B cell (primary cell): ENCODE results near the gene CDKN2D. TPM values are rescaled to one million over a fixed set of nuclear protein-coding genes. Genes with fewer than 3 reads are reported as not detected.

Experiments
- ATAC-seq: fragments of 200-7000 bp; cut with Tn5 transposase; one replicate; pipeline ENCODE4 v1.10.0; 2021; ENCODE audit warnings: low read depth, mild to moderate bottlenecking, moderate number of reproducible peaks, moderate library complexity
- CTCF ChIA-PET: fragments of 350-600 bp; sonication (Branson Sonifier 250); formaldehyde crosslinking; loops from one replicate; lab custom pipeline; 2021; ENCODE audit warnings: antibody characterized with exemption, inconsistent platforms; lab: Charles Lee
- POLR2A ChIA-PET: fragments of 350-600 bp; sonication (Branson Sonifier 250); formaldehyde crosslinking; loops from one replicate; lab custom pipeline; 2021; ENCODE audit warnings: antibody characterized with exemption; lab: Charles Lee
- DNase-seq: peaks from one replicate; pipeline ENCODE4 v3.0.0; 2013
- H2AFZ ChIP-seq: 2 replicates; pipeline ENCODE4 v1.6.1; 2012; ENCODE audit warnings: mild to moderate bottlenecking, low read depth, low read length; ENCODE audit not compliant: insufficient read depth, poor library complexity, severe bottlenecking
- H3K27ac ChIP-seq, 2 donors: 1 replicate in 1 of 2; 2 replicates in 1 of 2; pipeline ENCODE4 v1.5.1; 2012 to 2013; ENCODE audit warnings: low read length in 2 of 2, mild to moderate bottlenecking in 2 of 2, moderate library complexity in 1 of 2
- H3K27me3 ChIP-seq, 4 experiments: fragments of 200-600 bp in 1 of 4; sonication (generic) in 1 of 4; replicated peaks in 1 of 4; 1 replicate in 2 of 4; 2 replicates in 2 of 4; pipeline versions ENCODE4 v1.6.1 to v1.7.0; 2013 to 2016; ENCODE audit warnings: low read length in 3 of 4, mild to moderate bottlenecking in 2 of 4, mixed read lengths in 1 of 4, moderate library complexity in 1 of 4; ENCODE audit not compliant: insufficient read depth in 4 of 4, control insufficient read depth in 3 of 4; ENCODE audit errors: control extremely low read depth in 1 of 4
- H3K36me3 ChIP-seq, 2 experiments: replicated peaks in 1 of 2; 1 replicate in 1 of 2; 2 replicates in 1 of 2; pipeline versions ENCODE4 v1.6.1 to v1.7.1; 2013; ENCODE audit warnings: low read length in 1 of 2; ENCODE audit not compliant: insufficient read depth in 2 of 2, control insufficient read depth in 1 of 2; ENCODE audit errors: control extremely low read depth in 1 of 2, extremely low read depth in 1 of 2
- H3K4me1 ChIP-seq, 2 donors: fragments of 200-600 bp in 1 of 2; sonication (generic) in 1 of 2; 1 replicate in 1 of 2; 2 replicates in 1 of 2; pipeline versions ENCODE4 v1.5.1 to v1.6.1; 2013 to 2017; ENCODE audit warnings: low read length in 2 of 2; ENCODE audit not compliant: control insufficient read depth in 2 of 2, insufficient read depth in 2 of 2
- H3K4me2 ChIP-seq: replicated peaks from 2 replicates; pipeline ENCODE3; 2012; ENCODE audit warnings: mild to moderate bottlenecking, low read depth, low read length; ENCODE audit not compliant: poor library complexity, severe bottlenecking
- H3K4me3 ChIP-seq, 5 experiments: fragments of 200-600 bp in 1 of 5; sonication (generic) in 1 of 5; 1 replicate in 3 of 5; 2 replicates in 2 of 5; pipeline versions ENCODE4 v1.5.1 to v1.7.0; 2011 to 2016; ENCODE audit warnings: low read length in 4 of 5, mild to moderate bottlenecking in 4 of 5, low read depth in 2 of 5, control low read depth in 1 of 5, moderate library complexity in 1 of 5; ENCODE audit not compliant: insufficient read depth in 1 of 5; ENCODE audit errors: control extremely low read depth in 1 of 5, extremely low read depth in 1 of 5
- H3K79me2 ChIP-seq: fragments of 200-600 bp; sonication (generic); one replicate; pipeline ENCODE4 v1.6.0; 2016; ENCODE audit warnings: low read length; ENCODE audit not compliant: control insufficient read depth, insufficient read depth
- H3K9ac ChIP-seq: fragments of 200-600 bp; sonication (generic); 2 replicates; pipeline ENCODE4 v1.6.1; 2017; ENCODE audit warnings: mild to moderate bottlenecking, low read length, moderate library complexity
- H3K9me3 ChIP-seq, 3 donors: one replicate each; pipeline versions ENCODE4 v1.6.1 to v1.7.1; 2013; ENCODE audit warnings: low read length in 2 of 3; ENCODE audit not compliant: control insufficient read depth in 2 of 3, insufficient read depth in 1 of 3; ENCODE audit errors: control extremely low read depth in 1 of 3
- H4K20me1 ChIP-seq: 2 replicates; pipeline ENCODE4 v1.6.0; 2012; ENCODE audit warnings: mild to moderate bottlenecking, low read length; ENCODE audit not compliant: insufficient read depth, control insufficient read depth, poor library complexity, severe bottlenecking
- H3K27ac Mint-ChIP-seq: one replicate; pipeline ENCODE4 v1.8.0; 2021; ENCODE audit warnings: mixed read lengths
- H3K27me3 Mint-ChIP-seq: one replicate; pipeline ENCODE4 v1.8.0; 2021; ENCODE audit warnings: mixed read lengths
- H3K4me1 Mint-ChIP-seq: one replicate; pipeline ENCODE4 v1.8.0; 2021; ENCODE audit warnings: mixed read lengths
- H3K4me3 Mint-ChIP-seq: one replicate; pipeline ENCODE4 v1.8.0; 2021; ENCODE audit warnings: mixed read lengths
- H3K9me3 Mint-ChIP-seq: one replicate; pipeline ENCODE4 v1.8.0; 2022; ENCODE audit warnings: mixed read lengths; ENCODE audit not compliant: insufficient read depth
- EZH2 ChIP-seq: IDR thresholded peaks from 2 replicates; pipeline ENCODE4 v1.6.1; 2012; ENCODE audit warnings: borderline replicate concordance, low read depth, mild to moderate bottlenecking, moderate library complexity, low read length; ENCODE audit not compliant: insufficient read depth, poor library complexity, severe bottlenecking
- WGBS: methylation state at CpG from one replicate; pipeline ENCODE4 v1.1.5; 2013; ENCODE audit warnings: missing lambda C conversion rate; ENCODE audit not compliant: insufficient coverage; 5-methylcytosine and 5-hydroxymethylcytosine counted together
- intact Hi-C: fragments of 100-400 bp; cut with micrococcal nuclease; formaldehyde crosslinking; loops from one replicate; pipeline ENCODE4 v1.10.0; 2022
- polyA plus RNA-seq: library from polyadenylated mRNA; depleted of rRNA; stranded (reverse); fragments of >200 nt; gene quantifications from 2 replicates; pipeline ENCODE4 v1.2.3, GENCODE V29; 2012
- total RNA-seq, 2 donors: library from RNA; stranded (reverse); fragments of 120-200 nt in 1 of 2; gene quantifications; 1 replicate in 1 of 2; 2 replicates in 1 of 2; pipeline versions ENCODE4 v1.2.3 to v1.2.4, GENCODE V29; 2013 to 2022
- TF ChIP-seq, protein P1 (sequence below): fragments of 200-600 bp; IDR thresholded peaks from one replicate; pipeline ENCODE4 v1.8.0; 2022; ENCODE audit warnings: antibody characterized with exemption, mild to moderate bottlenecking

CDKN2D gene
- total and polyA plus RNA-seq, 2 donors (not counting 1 experiment from before 2014, with no cell fraction given): 38.4 to 122 TPM

DNA sequence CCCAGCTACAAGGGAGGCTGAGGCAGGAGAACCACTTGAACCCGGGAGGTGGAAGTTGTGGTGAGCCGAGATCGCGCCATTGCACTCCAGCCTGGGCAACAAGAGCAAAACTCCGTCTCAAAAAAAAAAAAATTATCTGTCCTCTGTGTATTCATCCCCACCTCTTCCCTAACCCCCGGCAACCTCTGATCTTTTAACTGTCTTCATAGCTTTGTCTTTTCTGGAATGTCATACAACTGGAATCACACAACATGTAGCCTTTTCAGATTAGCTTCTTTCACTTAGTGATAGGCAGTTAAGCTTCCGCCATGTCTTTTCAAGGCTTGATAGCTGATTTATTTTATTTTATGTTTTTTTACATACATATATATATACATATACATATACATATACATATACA is 43.1 kb downstream of the CDKN2D start:
- H3K27me3 ChIP-seq: peaks cover 0 to 10% (median 0%) of the 10 kb centered on the region in 4 experiments
- no peaks in the 10 kb centered on the region for H4K20me1 ChIP-seq
- H3K4me1 ChIP-seq: no peaks in the 10 kb centered on the region
- POLR2A ChIA-PET: interaction anchor here (0.6 kb wide), 1 partner anchor 85 kb away, joined by 4 read pairs; no protein-coding TSS in a partner anchor
- no peak overlapping the region for H3K4me3 Mint-ChIP-seq
- ATAC-seq (no peak), DNase-seq (no peak)
- H3K27me3 Mint-ChIP-seq: no peaks in the 10 kb centered on the region
- H3K79me2 ChIP-seq: no peaks in the 10 kb centered on the region
- H2AFZ ChIP-seq: no peak overlapping the region
- no peaks in the 10 kb centered on the region for H3K9me3 Mint-ChIP-seq
- intact Hi-C loops: no loop called here
- H3K9me3 ChIP-seq: no peaks in the 10 kb centered on the region
- H3K9ac ChIP-seq: no peak overlapping the region
- no peaks in the 10 kb centered on the region for H3K36me3 ChIP-seq
- no peaks in the 10 kb centered on the region for H3K4me1 Mint-ChIP-seq
- H3K27ac ChIP-seq: no peak overlapping the region
- H3K4me3 ChIP-seq: no peak overlapping the region
- H3K27ac Mint-ChIP-seq: no peak overlapping the region
- TF ChIP-seq, protein P1, sequence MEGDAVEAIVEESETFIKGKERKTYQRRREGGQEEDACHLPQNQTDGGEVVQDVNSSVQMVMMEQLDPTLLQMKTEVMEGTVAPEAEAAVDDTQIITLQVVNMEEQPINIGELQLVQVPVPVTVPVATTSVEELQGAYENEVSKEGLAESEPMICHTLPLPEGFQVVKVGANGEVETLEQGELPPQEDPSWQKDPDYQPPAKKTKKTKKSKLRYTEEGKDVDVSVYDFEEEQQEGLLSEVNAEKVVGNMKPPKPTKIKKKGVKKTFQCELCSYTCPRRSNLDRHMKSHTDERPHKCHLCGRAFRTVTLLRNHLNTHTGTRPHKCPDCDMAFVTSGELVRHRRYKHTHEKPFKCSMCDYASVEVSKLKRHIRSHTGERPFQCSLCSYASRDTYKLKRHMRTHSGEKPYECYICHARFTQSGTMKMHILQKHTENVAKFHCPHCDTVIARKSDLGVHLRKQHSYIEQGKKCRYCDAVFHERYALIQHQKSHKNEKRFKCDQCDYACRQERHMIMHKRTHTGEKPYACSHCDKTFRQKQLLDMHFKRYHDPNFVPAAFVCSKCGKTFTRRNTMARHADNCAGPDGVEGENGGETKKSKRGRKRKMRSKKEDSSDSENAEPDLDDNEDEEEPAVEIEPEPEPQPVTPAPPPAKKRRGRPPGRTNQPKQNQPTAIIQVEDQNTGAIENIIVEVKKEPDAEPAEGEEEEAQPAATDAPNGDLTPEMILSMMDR: no peak
- no peak for TF ChIP-seq EZH2
- 93% methylated on average over 3 of the region's 7 CpGs for WGBS
- CTCF ChIA-PET: interaction anchor here (0.6 kb wide), 1 partner anchor 22 kb away, joined by 3 read pairs; no protein-coding TSS in a partner anchor
- H3K4me2 ChIP-seq: no peak overlapping the region

DNA sequence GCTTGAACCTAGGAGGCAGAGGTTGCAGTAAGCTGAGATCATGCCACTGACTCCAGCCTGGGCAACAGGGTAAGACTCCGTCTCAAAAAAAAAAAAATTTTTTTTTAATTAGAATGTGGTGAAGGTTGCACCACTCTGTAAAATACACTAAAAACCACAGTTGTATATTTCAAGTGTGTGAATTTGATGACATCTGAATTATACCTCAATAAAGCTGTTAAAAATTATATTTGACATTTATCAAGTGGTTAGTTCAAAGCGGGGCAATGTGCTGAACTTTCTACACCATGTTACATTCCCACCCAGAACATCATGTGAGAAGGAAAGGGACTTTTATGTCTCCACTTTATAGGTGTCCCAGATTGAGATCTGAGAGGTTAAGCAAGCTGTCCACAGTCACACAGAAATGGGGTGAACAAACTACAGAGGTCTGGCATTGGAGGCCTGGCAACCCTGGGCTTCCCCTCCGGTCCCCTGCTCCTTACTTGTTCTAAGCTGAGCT is 45.6 kb downstream of the CDKN2D start:
- H3K27ac Mint-ChIP-seq: no peak overlapping the region
- no peak overlapping the region for H3K4me2 ChIP-seq
- H3K79me2 ChIP-seq: no peaks in the 10 kb centered on the region
- TF ChIP-seq, protein P1: no peak
- TF ChIP-seq EZH2: no peak
- no peaks in the 10 kb centered on the region for H3K9me3 Mint-ChIP-seq
- no peak for ATAC-seq
- intact Hi-C loops: no loop called here
- peaks cover 18% of the 10 kb centered on the region for H3K27me3 Mint-ChIP-seq
- H2AFZ ChIP-seq: no peak overlapping the region
- no peak overlapping the region for H3K4me3 Mint-ChIP-seq
- H4K20me1 ChIP-seq: no peaks in the 10 kb centered on the region
- CTCF ChIA-PET: interaction anchor here (1.3 kb wide), 1 partner anchor 58 kb away, joined by 3 read pairs; no protein-coding TSS in a partner anchor
- POLR2A ChIA-PET: no interaction called here
- DNase-seq: no peak
- no peak overlapping the region for H3K9ac ChIP-seq
- 88% methylated on average over 1 of the region's 3 CpGs for WGBS
- H3K27ac ChIP-seq: no peak overlapping the region
- H3K27me3 ChIP-seq: peaks cover 0 to 32% (median 10%) of the 10 kb centered on the region in 4 experiments
- peaks cover 0 to 8% (median 0%) of the 10 kb centered on the region in 3 donors for H3K9me3 ChIP-seq
- no peaks in the 10 kb centered on the region for H3K36me3 ChIP-seq
- peaks cover 14% of the 10 kb centered on the region for H3K4me1 Mint-ChIP-seq
- no peak overlapping the region for H3K4me3 ChIP-seq
- peaks cover 12 to 14% of the 10 kb centered on the region in 2 donors for H3K4me1 ChIP-seq
